HS-5 (cell line): ENCODE measurements around the gene FOXD4L6.
"Not testable (repeated sequence)": the region's sequence is repeated elsewhere in the genome, so short reads cannot be mapped to it uniquely, and the experiment has no call there.

Source experiments
- DNase-seq: peaks from one replicate; pipeline ENCODE4 v3.0.0-alpha.2; 2012; ENCODE audit warnings: low read depth

FOXD4L6 gene

GRCh38 chr9:41100508-41100907, 28.0 kb downstream of the FOXD4L6 start:
- DNase-seq: not testable (repeated sequence)

GRCh38 chr9:41098759-41099158, 29.7 kb downstream of the FOXD4L6 start:
- not testable (repeated sequence) for DNase-seq

GRCh38 chr9:41095060-41095459, 33.4 kb downstream of the FOXD4L6 start:
- not testable (repeated sequence) for DNase-seq

- not testable (repeated sequence) for DNase-seq
Observed at GRCh38 chr9:41094010-41094773, 34.3 kb downstream of the FOXD4L6 start.

GRCh38 chr9:41090922-41091321, 37.6 kb downstream of the FOXD4L6 start:
- not testable (repeated sequence) for DNase-seq

- not testable (repeated sequence) for DNase-seq
Observed at GRCh38 chr9:41090386-41090785, 38.1 kb downstream of the FOXD4L6 start.

GRCh38 chr9:41088450-41089059, 39.9 kb downstream of the FOXD4L6 start:
- not testable (repeated sequence) for DNase-seq

GRCh38 chr9:41087929-41088328, 40.6 kb downstream of the FOXD4L6 start:
- not testable (repeated sequence) for DNase-seq

- DNase-seq: not testable (repeated sequence)
Observed at GRCh38 chr9:41087157-41087780, 41.2 kb downstream of the FOXD4L6 start.

GRCh38 chr9:41086685-41087084, 41.8 kb downstream of the FOXD4L6 start:
- DNase-seq: not testable (repeated sequence)

GRCh38 chr9:41086215-41086614, 42.3 kb downstream of the FOXD4L6 start:
- not testable (repeated sequence) for DNase-seq

GRCh38 chr9:41082358-41082757, 46.1 kb downstream of the FOXD4L6 start:
- not testable (repeated sequence) for DNase-seq

GRCh38 chr9:41079464-41079863, 49.0 kb downstream of the FOXD4L6 start:
- not testable (repeated sequence) for DNase-seq

- DNase-seq: not testable (repeated sequence)
Observed at GRCh38 chr9:41077586-41077985, 50.9 kb downstream of the FOXD4L6 start.
